H1 (cell line): ENCODE data around the gene ATCAY. TPM values are rescaled to one million over a fixed set of nuclear protein-coding genes. Genes with fewer than 3 reads are reported as not detected.

Source experiments
- CREB1 ChIP-seq: IDR thresholded peaks from 2 replicates; pipeline ENCODE4 v1.6.1; 2012; ENCODE audit warnings: inconsistent platforms
- POLR2A ChIP-seq, 2 experiments: IDR thresholded peaks; 1 replicate in 1 of 2; 2 replicates in 1 of 2; pipeline ENCODE4 v1.6.1; 2011; ENCODE audit warnings: low read depth in 2 of 2, low read length in 2 of 2, mild to moderate bottlenecking in 2 of 2; ENCODE audit errors: control extremely low read depth in 1 of 2
- SAP30 ChIP-seq: fragments of 300-600 bp; sonication (generic); IDR thresholded peaks from 2 replicates; pipeline ENCODE4 v1.7.1; 2012; ENCODE audit warnings: low read length, moderate library complexity, mild to moderate bottlenecking, inconsistent platforms; ENCODE audit not compliant: insufficient read depth, insufficient replicate concordance
- ZNF274 ChIP-seq: IDR thresholded peaks from 2 replicates; pipeline ENCODE4 v1.7.0; 2012; ENCODE audit warnings: low read length, borderline replicate concordance; ENCODE audit errors: extremely low read depth
- polyA plus RNA-seq, 7 experiments: library from polyadenylated mRNA; depleted of rRNA in 3 of 7; stranded (reverse) in 5 of 7; unstranded in 2 of 7; fragments of >200 nt in 5 of 7; fragments of 200-250 nt in 2 of 7; gene quantifications; 1 replicate in 5 of 7; 2 replicates in 1 of 7; 4 replicates in 1 of 7; pipeline versions ENCODE4 v1.2.1 to v1.2.3, GENCODE V29; 2011 to 2013; ENCODE audit warnings: missing spikeins in 2 of 7, mixed read lengths in 2 of 7
- total RNA-seq: library from RNA; stranded (reverse); fragmentation: NEBNext Ultra II Directional; extraction: Animal tissue kit (Norgen Biotek cat#: 25700); gene quantifications from 2 replicates; pipeline ENCODE4 v1.2.1, GENCODE V29; 2021

The ATCAY gene
- total and polyA plus RNA-seq, 2 of the 8 experiments (the other 6 are each of a cell fraction or from before 2014, with no cell fraction given): 24.4 to 33.8 TPM

- no peak for TF ChIP-seq ZNF274
- no peak for TF ChIP-seq SAP30
- no peak for TF ChIP-seq POLR2A (IDR thresholded peaks at IDR 0.05; ENCODE audit: control extremely low read depth in 1 of 2, low read depth in 2 of 2, low read length in 2 of 2)
- TF ChIP-seq CREB1: no peak
- TF ChIP-seq, all 59 proteins: peak for 0
Measured at GRCh38 chr19:3959766-3960131, 79.3 kb downstream of the ATCAY start (continued).
